Keratinocyte (primary cell): ENCODE data around the gene ANKS1A. TPM values are rescaled to one million over a fixed set of nuclear protein-coding genes. Genes with fewer than 3 reads are reported as not detected.

ENCODE experiments used
- DNase-seq: peaks from one replicate; pipeline ENCODE4 v3.0.0-alpha.2; 2011; ENCODE audit warnings: low read depth, missing footprints, low spot score
- FAIRE-seq: peaks from 2 replicates; lab custom pipeline; 2011; peaks lifted over from hg19 to GRCh38; lab: Jason Lieb, UNC
- H2AFZ ChIP-seq: 2 replicates; pipeline ENCODE4 v1.6.0; 2012; ENCODE audit warnings: low read length, control low read depth, inconsistent platforms; ENCODE audit not compliant: control insufficient read depth
- H3K27ac ChIP-seq: 2 replicates; pipeline ENCODE4 v1.5.1; 2011; ENCODE audit warnings: low read length; ENCODE audit not compliant: control insufficient read depth, insufficient read depth
- H3K27me3 ChIP-seq: 3 replicates; pipeline ENCODE4 v1.6.0; 2011; ENCODE audit warnings: low read length; ENCODE audit not compliant: control insufficient read depth, insufficient read depth; ENCODE audit errors: extremely low read depth
- H3K36me3 ChIP-seq, 2 experiments: 2 replicates in 1 of 2; 3 replicates in 1 of 2; pipeline ENCODE4 v1.5.1; 2011; ENCODE audit warnings: low read length in 2 of 2, mild to moderate bottlenecking in 1 of 2; ENCODE audit not compliant: control insufficient read depth in 2 of 2, insufficient read depth in 2 of 2; ENCODE audit errors: extremely low read depth in 1 of 2
- H3K4me1 ChIP-seq: 3 replicates; pipeline ENCODE4 v1.5.1; 2011; ENCODE audit warnings: low read length; ENCODE audit not compliant: control insufficient read depth, insufficient read depth; ENCODE audit errors: extremely low read depth
- H3K4me2 ChIP-seq: 3 replicates; pipeline ENCODE4 v1.6.0; 2011; ENCODE audit warnings: low read depth, low read length; ENCODE audit not compliant: control insufficient read depth, insufficient read depth; ENCODE audit errors: extremely low read depth
- H3K4me3 ChIP-seq, 3 experiments: fragments of 200-600 bp in 1 of 3; sonication (generic) in 1 of 3; 2 replicates in 2 of 3; 3 replicates in 1 of 3; pipeline ENCODE4 v1.5.1; 2011 to 2016; ENCODE audit warnings: low read length in 3 of 3, mild to moderate bottlenecking in 3 of 3, control low read depth in 2 of 3, inconsistent platforms in 1 of 3, low read depth in 1 of 3, mixed read lengths in 1 of 3, mixed run types in 1 of 3, moderate library complexity in 1 of 3; ENCODE audit not compliant: control insufficient read depth in 2 of 3, insufficient read depth in 2 of 3; ENCODE audit errors: extremely low read depth in 1 of 3
- H3K79me2 ChIP-seq: 2 replicates; pipeline ENCODE4 v1.6.0; 2012; ENCODE audit warnings: low read length; ENCODE audit not compliant: control insufficient read depth, insufficient read depth
- H3K9ac ChIP-seq: 3 replicates; pipeline ENCODE4 v1.6.0; 2011; ENCODE audit warnings: low read length; ENCODE audit not compliant: control insufficient read depth, insufficient read depth; ENCODE audit errors: extremely low read depth
- H3K9me1 ChIP-seq: 3 replicates; pipeline ENCODE4 v1.6.0; 2011; ENCODE audit warnings: low read length; ENCODE audit not compliant: control insufficient read depth, insufficient read depth; ENCODE audit errors: extremely low read depth
- H3K9me3 ChIP-seq: 2 replicates; pipeline ENCODE4 v1.5.1; 2012; ENCODE audit warnings: low read depth, low read length; ENCODE audit not compliant: control insufficient read depth
- H4K20me1 ChIP-seq: 3 replicates; pipeline ENCODE4 v1.6.0; 2011; ENCODE audit warnings: low read length; ENCODE audit not compliant: control insufficient read depth, insufficient read depth; ENCODE audit errors: extremely low read depth
- EZH2 ChIP-seq: IDR thresholded peaks from one replicate; pipeline ENCODE4 v1.6.1; 2012; ENCODE audit warnings: inconsistent platforms, mild to moderate bottlenecking, low read length, moderate library complexity
- dilution Hi-C: fragments of 300-500 bp; cut with MboI; formaldehyde crosslinking; loops from one replicate; pipeline ENCODE4 v1.7.0; 2020; ENCODE audit warnings: low sequenced_read_pairs; ENCODE audit not compliant: extremely low pct_ligation_motif_present
- polyA plus RNA-seq, 5 experiments: library from polyadenylated mRNA; depleted of rRNA in 3 of 5; stranded (reverse) in 3 of 5; stranded (forward) in 1 of 5; unstranded in 1 of 5; fragments of >200 nt; gene quantifications; 1 replicate in 1 of 5; 2 replicates in 3 of 5; 3 replicates in 1 of 5; pipeline versions ENCODE4 v1.2.1 to v1.2.3, GENCODE V29; 2011 to 2012; ENCODE audit warnings: missing spikeins in 2 of 5, low read depth in 1 of 5, low replicate concordance in 1 of 5
- TF ChIP-seq, protein P1 (sequence below), 3 experiments: IDR thresholded peaks in 1 of 3; conservative IDR thresholded peaks in 1 of 3; optimal IDR thresholded peaks in 1 of 3; 2 replicates in 2 of 3; 3 replicates in 1 of 3; pipeline versions ENCODE3 to v1.5.1; 2011; ENCODE audit warnings: low read length in 3 of 3, mild to moderate bottlenecking in 3 of 3, moderate library complexity in 2 of 3, control low read depth in 1 of 3, inconsistent platforms in 1 of 3; ENCODE audit not compliant: insufficient read depth in 2 of 3; ENCODE audit errors: extremely low read depth in 1 of 3

The ANKS1A gene
- polyA plus RNA-seq, 1 donor (not counting 4 experiments of a cell fraction or from before 2014, with no cell fraction given): 8.6 TPM

DNA sequence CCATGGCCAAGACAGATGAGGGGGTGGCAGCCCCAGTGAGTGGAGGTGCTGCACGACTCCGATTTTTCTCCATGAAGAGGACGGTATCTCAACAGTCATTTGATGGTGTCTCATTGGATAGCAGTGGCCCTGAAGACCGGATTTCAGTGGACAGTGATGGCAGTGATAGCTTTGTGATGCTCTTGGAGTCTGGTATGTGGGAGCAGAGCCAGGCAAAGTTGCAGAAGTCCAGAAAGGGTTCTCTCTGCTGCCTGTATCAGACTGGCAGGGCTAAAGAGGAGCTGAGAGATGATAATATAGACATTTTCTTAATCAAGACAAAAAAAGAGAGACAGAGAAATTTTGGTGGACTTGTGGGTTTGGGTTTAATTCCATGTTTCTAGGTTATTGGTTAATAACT is 25.0 kb upstream of the ANKS1A start:
- no peak overlapping the region for H3K27ac ChIP-seq
- dilution Hi-C loops: no loop called here
- no peaks in the 10 kb centered on the region for H3K9me3 ChIP-seq
- H3K4me2 ChIP-seq: no peak overlapping the region
- FAIRE-seq: no peak
- H3K36me3 ChIP-seq: peaks cover 0 to 5% of the 10 kb centered on the region in 2 experiments
- no peak overlapping the region for H3K9ac ChIP-seq
- DNase-seq: no peak
- H3K4me3 ChIP-seq: no peak overlapping the region
- H3K79me2 ChIP-seq: no peaks in the 10 kb centered on the region
- no peak overlapping the region for H2AFZ ChIP-seq
- no peaks in the 10 kb centered on the region for H3K4me1 ChIP-seq
- H3K9me1 ChIP-seq: no peaks in the 10 kb centered on the region
- TF ChIP-seq, protein P1, sequence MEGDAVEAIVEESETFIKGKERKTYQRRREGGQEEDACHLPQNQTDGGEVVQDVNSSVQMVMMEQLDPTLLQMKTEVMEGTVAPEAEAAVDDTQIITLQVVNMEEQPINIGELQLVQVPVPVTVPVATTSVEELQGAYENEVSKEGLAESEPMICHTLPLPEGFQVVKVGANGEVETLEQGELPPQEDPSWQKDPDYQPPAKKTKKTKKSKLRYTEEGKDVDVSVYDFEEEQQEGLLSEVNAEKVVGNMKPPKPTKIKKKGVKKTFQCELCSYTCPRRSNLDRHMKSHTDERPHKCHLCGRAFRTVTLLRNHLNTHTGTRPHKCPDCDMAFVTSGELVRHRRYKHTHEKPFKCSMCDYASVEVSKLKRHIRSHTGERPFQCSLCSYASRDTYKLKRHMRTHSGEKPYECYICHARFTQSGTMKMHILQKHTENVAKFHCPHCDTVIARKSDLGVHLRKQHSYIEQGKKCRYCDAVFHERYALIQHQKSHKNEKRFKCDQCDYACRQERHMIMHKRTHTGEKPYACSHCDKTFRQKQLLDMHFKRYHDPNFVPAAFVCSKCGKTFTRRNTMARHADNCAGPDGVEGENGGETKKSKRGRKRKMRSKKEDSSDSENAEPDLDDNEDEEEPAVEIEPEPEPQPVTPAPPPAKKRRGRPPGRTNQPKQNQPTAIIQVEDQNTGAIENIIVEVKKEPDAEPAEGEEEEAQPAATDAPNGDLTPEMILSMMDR (optimal IDR thresholded peaks at IDR 0.05 in 1 of 3, IDR thresholded peaks at IDR 0.05 in 1 of 3, conservative IDR thresholded peaks at IDR 0.05 in 1 of 3; ENCODE audit: extremely low read depth in 1 of 3, insufficient read depth in 2 of 3, low read length in 3 of 3): no peak
- no peak for TF ChIP-seq EZH2
- no peaks in the 10 kb centered on the region for H3K27me3 ChIP-seq
- no peaks in the 10 kb centered on the region for H4K20me1 ChIP-seq

DNA sequence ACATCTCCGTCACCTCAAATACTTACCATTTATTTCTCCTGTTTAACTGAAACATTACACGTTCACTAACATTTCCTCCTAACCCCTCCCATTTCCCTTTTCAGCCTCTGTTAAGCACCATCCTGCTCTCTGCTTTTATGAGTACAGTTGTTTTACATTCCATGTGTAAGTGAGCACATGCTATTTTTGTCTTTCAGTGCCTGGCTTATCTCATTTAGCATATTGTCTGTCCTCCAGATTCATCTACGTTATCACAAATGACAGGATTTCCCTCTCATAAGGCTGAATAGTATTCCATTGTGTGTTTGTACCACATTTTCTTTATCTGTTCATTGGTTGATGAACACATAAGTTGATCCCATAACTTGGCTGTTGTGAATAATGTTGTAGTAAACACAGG is 23.9 kb upstream of the ANKS1A start:
- Histone ChIP-seq H4K20me1 (no peaks in the 10 kb centered on the region), H2AFZ (no peak overlapping the region), H3K79me2 (no peaks in the 10 kb centered on the region), H3K27me3 (no peaks in the 10 kb centered on the region), H3K9ac (no peak overlapping the region), H3K4me1 (no peaks in the 10 kb centered on the region), H3K4me3 (no peak overlapping the region), H3K4me2 (no peak overlapping the region), H3K9me1 (no peaks in the 10 kb centered on the region), H3K9me3 (no peaks in the 10 kb centered on the region), H3K36me3 (peaks cover 0 to 3% of the 10 kb centered on the region in 2 experiments), H3K27ac (no peak overlapping the region)
- no peak for FAIRE-seq
- DNase-seq: no peak
- dilution Hi-C loops: no loop called here
- TF ChIP-seq, protein P1 (optimal IDR thresholded peaks at IDR 0.05 in 1 of 3, IDR thresholded peaks at IDR 0.05 in 1 of 3, conservative IDR thresholded peaks at IDR 0.05 in 1 of 3; ENCODE audit: extremely low read depth in 1 of 3, insufficient read depth in 2 of 3, low read length in 3 of 3): no peak
- no peak for TF ChIP-seq EZH2
